Measurements from ENCODE around the gene FAM237B. TPM values are rescaled to one million over a fixed set of nuclear protein-coding genes. Genes with fewer than 3 reads are reported as not detected.

The FAM237B gene
- total and polyA plus RNA-seq, 2 of the 13 experiments (the other 11 are each of a cell fraction or from before 2014, with no cell fraction given): not detected

DNA sequence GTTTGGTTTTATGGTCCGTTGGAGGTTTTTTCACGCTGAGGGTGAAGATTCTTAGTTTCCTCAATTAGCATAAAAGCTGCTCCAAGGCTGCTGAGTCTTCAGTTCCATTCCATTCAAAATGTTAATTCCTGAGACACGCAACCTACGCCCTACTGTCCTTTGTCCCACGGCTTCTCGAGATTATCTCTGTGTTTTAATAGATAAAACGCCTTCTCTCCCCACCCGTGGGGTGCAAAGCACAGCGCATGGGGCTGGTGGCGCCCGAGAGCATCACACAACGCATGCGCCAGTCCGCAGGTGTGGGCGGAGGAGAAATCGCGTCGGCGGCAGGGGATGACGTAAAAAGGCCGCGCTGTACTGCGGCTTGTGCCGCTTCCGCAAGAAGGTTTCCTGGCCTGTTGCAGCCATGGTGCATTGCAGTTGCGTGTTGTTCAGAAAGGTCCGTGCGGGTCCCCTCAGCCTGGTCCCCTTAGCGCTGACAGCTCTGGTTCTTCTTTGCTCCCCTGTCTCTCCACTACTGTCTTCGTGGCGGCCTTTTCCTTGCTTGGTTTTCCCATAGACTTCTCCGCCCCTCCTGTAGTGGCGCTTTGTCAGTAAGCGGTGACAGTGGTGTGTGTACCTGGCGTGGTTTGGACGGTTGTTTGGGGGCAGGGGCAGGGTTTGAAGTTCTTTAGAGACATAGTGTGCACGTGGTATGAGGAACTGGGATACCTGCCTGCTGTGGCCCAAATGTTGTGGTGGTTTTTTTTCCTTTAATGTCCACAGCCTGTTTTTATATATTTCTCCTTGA, 25.4 kb upstream of the FAM237B start, which contains the start of gene GTPBP10 (continued):
- TF ChIP-seq, protein P1, sequence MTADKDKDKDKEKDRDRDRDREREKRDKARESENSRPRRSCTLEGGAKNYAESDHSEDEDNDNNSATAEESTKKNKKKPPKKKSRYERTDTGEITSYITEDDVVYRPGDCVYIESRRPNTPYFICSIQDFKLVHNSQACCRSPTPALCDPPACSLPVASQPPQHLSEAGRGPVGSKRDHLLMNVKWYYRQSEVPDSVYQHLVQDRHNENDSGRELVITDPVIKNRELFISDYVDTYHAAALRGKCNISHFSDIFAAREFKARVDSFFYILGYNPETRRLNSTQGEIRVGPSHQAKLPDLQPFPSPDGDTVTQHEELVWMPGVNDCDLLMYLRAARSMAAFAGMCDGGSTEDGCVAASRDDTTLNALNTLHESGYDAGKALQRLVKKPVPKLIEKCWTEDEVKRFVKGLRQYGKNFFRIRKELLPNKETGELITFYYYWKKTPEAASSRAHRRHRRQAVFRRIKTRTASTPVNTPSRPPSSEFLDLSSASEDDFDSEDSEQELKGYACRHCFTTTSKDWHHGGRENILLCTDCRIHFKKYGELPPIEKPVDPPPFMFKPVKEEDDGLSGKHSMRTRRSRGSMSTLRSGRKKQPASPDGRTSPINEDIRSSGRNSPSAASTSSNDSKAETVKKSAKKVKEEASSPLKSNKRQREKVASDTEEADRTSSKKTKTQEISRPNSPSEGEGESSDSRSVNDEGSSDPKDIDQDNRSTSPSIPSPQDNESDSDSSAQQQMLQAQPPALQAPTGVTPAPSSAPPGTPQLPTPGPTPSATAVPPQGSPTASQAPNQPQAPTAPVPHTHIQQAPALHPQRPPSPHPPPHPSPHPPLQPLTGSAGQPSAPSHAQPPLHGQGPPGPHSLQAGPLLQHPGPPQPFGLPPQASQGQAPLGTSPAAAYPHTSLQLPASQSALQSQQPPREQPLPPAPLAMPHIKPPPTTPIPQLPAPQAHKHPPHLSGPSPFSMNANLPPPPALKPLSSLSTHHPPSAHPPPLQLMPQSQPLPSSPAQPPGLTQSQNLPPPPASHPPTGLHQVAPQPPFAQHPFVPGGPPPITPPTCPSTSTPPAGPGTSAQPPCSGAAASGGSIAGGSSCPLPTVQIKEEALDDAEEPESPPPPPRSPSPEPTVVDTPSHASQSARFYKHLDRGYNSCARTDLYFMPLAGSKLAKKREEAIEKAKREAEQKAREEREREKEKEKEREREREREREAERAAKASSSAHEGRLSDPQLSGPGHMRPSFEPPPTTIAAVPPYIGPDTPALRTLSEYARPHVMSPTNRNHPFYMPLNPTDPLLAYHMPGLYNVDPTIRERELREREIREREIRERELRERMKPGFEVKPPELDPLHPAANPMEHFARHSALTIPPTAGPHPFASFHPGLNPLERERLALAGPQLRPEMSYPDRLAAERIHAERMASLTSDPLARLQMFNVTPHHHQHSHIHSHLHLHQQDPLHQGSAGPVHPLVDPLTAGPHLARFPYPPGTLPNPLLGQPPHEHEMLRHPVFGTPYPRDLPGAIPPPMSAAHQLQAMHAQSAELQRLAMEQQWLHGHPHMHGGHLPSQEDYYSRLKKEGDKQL (CRISPR knock-in tag; IDR thresholded peaks at IDR 0.05; ENCODE audit: low read depth): no peak
- no peak for TF ChIP-seq ONECUT2 (CRISPR knock-in tag; IDR thresholded peaks at IDR 0.05)
- TF ChIP-seq, protein P2, sequence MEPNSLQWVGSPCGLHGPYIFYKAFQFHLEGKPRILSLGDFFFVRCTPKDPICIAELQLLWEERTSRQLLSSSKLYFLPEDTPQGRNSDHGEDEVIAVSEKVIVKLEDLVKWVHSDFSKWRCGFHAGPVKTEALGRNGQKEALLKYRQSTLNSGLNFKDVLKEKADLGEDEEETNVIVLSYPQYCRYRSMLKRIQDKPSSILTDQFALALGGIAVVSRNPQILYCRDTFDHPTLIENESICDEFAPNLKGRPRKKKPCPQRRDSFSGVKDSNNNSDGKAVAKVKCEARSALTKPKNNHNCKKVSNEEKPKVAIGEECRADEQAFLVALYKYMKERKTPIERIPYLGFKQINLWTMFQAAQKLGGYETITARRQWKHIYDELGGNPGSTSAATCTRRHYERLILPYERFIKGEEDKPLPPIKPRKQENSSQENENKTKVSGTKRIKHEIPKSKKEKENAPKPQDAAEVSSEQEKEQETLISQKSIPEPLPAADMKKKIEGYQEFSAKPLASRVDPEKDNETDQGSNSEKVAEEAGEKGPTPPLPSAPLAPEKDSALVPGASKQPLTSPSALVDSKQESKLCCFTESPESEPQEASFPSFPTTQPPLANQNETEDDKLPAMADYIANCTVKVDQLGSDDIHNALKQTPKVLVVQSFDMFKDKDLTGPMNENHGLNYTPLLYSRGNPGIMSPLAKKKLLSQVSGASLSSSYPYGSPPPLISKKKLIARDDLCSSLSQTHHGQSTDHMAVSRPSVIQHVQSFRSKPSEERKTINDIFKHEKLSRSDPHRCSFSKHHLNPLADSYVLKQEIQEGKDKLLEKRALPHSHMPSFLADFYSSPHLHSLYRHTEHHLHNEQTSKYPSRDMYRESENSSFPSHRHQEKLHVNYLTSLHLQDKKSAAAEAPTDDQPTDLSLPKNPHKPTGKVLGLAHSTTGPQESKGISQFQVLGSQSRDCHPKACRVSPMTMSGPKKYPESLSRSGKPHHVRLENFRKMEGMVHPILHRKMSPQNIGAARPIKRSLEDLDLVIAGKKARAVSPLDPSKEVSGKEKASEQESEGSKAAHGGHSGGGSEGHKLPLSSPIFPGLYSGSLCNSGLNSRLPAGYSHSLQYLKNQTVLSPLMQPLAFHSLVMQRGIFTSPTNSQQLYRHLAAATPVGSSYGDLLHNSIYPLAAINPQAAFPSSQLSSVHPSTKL (CRISPR knock-in tag; IDR thresholded peaks at IDR 0.05): peak; percentile 72
- TF ChIP-seq, protein P3, sequence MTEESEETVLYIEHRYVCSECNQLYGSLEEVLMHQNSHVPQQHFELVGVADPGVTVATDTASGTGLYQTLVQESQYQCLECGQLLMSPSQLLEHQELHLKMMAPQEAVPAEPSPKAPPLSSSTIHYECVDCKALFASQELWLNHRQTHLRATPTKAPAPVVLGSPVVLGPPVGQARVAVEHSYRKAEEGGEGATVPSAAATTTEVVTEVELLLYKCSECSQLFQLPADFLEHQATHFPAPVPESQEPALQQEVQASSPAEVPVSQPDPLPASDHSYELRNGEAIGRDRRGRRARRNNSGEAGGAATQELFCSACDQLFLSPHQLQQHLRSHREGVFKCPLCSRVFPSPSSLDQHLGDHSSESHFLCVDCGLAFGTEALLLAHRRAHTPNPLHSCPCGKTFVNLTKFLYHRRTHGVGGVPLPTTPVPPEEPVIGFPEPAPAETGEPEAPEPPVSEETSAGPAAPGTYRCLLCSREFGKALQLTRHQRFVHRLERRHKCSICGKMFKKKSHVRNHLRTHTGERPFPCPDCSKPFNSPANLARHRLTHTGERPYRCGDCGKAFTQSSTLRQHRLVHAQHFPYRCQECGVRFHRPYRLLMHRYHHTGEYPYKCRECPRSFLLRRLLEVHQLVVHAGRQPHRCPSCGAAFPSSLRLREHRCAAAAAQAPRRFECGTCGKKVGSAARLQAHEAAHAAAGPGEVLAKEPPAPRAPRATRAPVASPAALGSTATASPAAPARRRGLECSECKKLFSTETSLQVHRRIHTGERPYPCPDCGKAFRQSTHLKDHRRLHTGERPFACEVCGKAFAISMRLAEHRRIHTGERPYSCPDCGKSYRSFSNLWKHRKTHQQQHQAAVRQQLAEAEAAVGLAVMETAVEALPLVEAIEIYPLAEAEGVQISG (CRISPR knock-in tag; IDR thresholded peaks at IDR 0.05): peak; percentile 85
- TF ChIP-seq TGIF2 (CRISPR knock-in tag; IDR thresholded peaks at IDR 0.05): peak; percentile 95
- no peak; the same call in 1 of the 2 replicates for TF ChIP-seq BRCA1 (CRISPR knock-in tag; IDR thresholded peaks at IDR 0.05)
- TF ChIP-seq, protein P4, sequence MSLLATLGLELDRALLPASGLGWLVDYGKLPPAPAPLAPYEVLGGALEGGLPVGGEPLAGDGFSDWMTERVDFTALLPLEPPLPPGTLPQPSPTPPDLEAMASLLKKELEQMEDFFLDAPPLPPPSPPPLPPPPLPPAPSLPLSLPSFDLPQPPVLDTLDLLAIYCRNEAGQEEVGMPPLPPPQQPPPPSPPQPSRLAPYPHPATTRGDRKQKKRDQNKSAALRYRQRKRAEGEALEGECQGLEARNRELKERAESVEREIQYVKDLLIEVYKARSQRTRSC (CRISPR knock-in tag; IDR thresholded peaks at IDR 0.05; ENCODE audit: low read depth): no peak
- TF ChIP-seq KAT8 (CRISPR knock-in tag; IDR thresholded peaks at IDR 0.05): peak; percentile 99
- peak; percentile 98 for TF ChIP-seq ELF1 (CRISPR knock-in tag; IDR thresholded peaks at IDR 0.05)
- no peak for TF ChIP-seq MBNL3 (CRISPR knock-in tag; conservative IDR thresholded peaks at IDR 0.05)
- TF ChIP-seq, protein P5, sequence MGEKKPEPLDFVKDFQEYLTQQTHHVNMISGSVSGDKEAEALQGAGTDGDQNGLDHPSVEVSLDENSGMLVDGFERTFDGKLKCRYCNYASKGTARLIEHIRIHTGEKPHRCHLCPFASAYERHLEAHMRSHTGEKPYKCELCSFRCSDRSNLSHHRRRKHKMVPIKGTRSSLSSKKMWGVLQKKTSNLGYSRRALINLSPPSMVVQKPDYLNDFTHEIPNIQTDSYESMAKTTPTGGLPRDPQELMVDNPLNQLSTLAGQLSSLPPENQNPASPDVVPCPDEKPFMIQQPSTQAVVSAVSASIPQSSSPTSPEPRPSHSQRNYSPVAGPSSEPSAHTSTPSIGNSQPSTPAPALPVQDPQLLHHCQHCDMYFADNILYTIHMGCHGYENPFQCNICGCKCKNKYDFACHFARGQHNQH (CRISPR knock-in tag; IDR thresholded peaks at IDR 0.05): peak; percentile 73; the same call in 1 of the 2 replicates
- TF ChIP-seq, protein P6, sequence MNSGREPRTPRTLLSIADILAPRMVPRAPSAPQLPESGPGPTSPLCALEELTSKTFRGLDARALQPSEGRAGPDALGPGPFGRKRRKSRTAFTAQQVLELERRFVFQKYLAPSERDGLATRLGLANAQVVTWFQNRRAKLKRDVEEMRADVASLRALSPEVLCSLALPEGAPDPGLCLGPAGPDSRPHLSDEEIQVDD (CRISPR knock-in tag; IDR thresholded peaks at IDR 0.05; ENCODE audit: borderline replicate concordance): no peak
